CD4-positive, alpha-beta T cell treated with Interleukin-10 for 1 hour (primary cell): ENCODE data around the gene BCL7A.
"Not testable (repeated sequence)": the region's sequence is repeated elsewhere in the genome, so short reads cannot be mapped to it uniquely, and the experiment has no call there.

Experiments
- DNase-seq: peaks from one replicate; pipeline ENCODE4 v3.0.0-alpha.2; 2020

Gene BCL7A

GRCh38 chr12:122056406-122056805 lies 34.7 kb downstream of the BCL7A start:
- DNase-seq = not testable (repeated sequence)

- DNase-seq = no peak
These were observed 35.5 kb downstream of the BCL7A start for GRCh38 chr12:122057007-122057735.

- no peak for DNase-seq
These were observed 36.1 kb downstream of the BCL7A start for GRCh38 chr12:122057769-122058168.

GRCh38 chr12:122058549-122059149 lies 37.0 kb downstream of the BCL7A start:
- DNase-seq = no peak

- DNase-seq = no peak
These were observed 37.7 kb downstream of the BCL7A start for GRCh38 chr12:122059203-122059960.

GRCh38 chr12:122060081-122060501 lies 38.4 kb downstream of the BCL7A start:
- DNase-seq = no peak

GRCh38 chr12:122061253-122061652 lies 39.6 kb downstream of the BCL7A start:
- no peak for DNase-seq

GRCh38 chr12:122062832-122063693 lies 41.4 kb downstream of the BCL7A start:
- DNase-seq = no peak

GRCh38 chr12:122063694-122064024 lies 42.0 kb downstream of the BCL7A start:
- no peak for DNase-seq

- DNase-seq = no peak
These were observed 42.5 kb downstream of the BCL7A start for GRCh38 chr12:122064025-122064777.

- DNase-seq = no peak
These were observed 43.3 kb downstream of the BCL7A start for GRCh38 chr12:122064780-122065588.

GRCh38 chr12:122067548-122067947 lies 45.9 kb downstream of the BCL7A start:
- no peak for DNase-seq

- DNase-seq = no peak
These were observed 46.3 kb downstream of the BCL7A start for GRCh38 chr12:122067966-122068365.

- DNase-seq = no peak
These were observed 50.6 kb downstream of the BCL7A start for GRCh38 chr12:122072031-122072970.

- DNase-seq = no peak
These were observed 52.1 kb downstream of the BCL7A start for GRCh38 chr12:122073815-122074214.

GRCh38 chr12:122076743-122077495 lies 55.2 kb downstream of the BCL7A start:
- no peak for DNase-seq

- peak; percentile 91 for DNase-seq
These were observed 56.7 kb downstream of the BCL7A start, which contains the start of gene MLXIP for GRCh38 chr12:122078141-122079032. Gene MLXIP, plus strand, starts transcription at chr12:122078756. Its CDS starts 98 bp downstream, at chr12:122078854.

GRCh38 chr12:122079033-122079531 lies 57.4 kb downstream of the BCL7A start:
- DNase-seq = no peak
